Measurements from ENCODE around the gene NTSR1. TPM values are rescaled to one million over a fixed set of nuclear protein-coding genes. Genes with fewer than 3 reads are reported as not detected.

NTSR1 gene
- polyA plus RNA-seq, 1 donor from 2014 or later: 0.05 TPM

GRCh38 chr20:62742979-62743776 is 34.5 kb downstream of the NTSR1 start:
- no peaks in the 10 kb centered on the region for H3K9me3 ChIP-seq (ENCODE audit: low read length)
- H3K79me2 ChIP-seq (replicated peaks; ENCODE audit: insufficient read depth, low read length): no peaks in the 10 kb centered on the region
- H4K20me1 ChIP-seq (ENCODE audit: insufficient read depth): no peaks in the 10 kb centered on the region
- H3K36me3 ChIP-seq (ENCODE audit: insufficient read depth, low read length): no peaks in the 10 kb centered on the region
- no peak overlapping the region for H3K27ac ChIP-seq (ENCODE audit: low read length)
- no peaks in the 10 kb centered on the region for H3F3A ChIP-seq (ENCODE audit: insufficient read depth, low read length, poor library complexity, severe bottlenecking)
- H3K4me3 ChIP-seq (ENCODE audit: low read length): no peak overlapping the region
- H3K27me3 ChIP-seq (ENCODE audit: insufficient read depth, low read depth, low read length): no peaks in the 10 kb centered on the region
- TF ChIP-seq TAF1 (IDR thresholded peaks at IDR 0.05; ENCODE audit: low read depth) (no peak), SMC3 (conservative IDR thresholded peaks at IDR 0.05; ENCODE audit: poor library complexity) (no peak), EZH2 (IDR thresholded peaks at IDR 0.05; ENCODE audit: borderline replicate concordance, insufficient read depth, low read length, poor library complexity, severe bottlenecking) (no peak), EP300 (conservative IDR thresholded peaks at IDR 0.05; ENCODE audit: poor library complexity, severe bottlenecking) (no peak), CTCF (IDR thresholded peaks at IDR 0.05; ENCODE audit: poor library complexity, severe bottlenecking) (no peak), MXI1 (conservative IDR thresholded peaks at IDR 0.05; ENCODE audit: poor library complexity, severe bottlenecking) (no peak), RAD21 (conservative IDR thresholded peaks at IDR 0.05) (no peak), POLR2AphosphoS5 (IDR thresholded peaks at IDR 0.05) (no peak)
- TF ChIP-seq, protein P1, sequence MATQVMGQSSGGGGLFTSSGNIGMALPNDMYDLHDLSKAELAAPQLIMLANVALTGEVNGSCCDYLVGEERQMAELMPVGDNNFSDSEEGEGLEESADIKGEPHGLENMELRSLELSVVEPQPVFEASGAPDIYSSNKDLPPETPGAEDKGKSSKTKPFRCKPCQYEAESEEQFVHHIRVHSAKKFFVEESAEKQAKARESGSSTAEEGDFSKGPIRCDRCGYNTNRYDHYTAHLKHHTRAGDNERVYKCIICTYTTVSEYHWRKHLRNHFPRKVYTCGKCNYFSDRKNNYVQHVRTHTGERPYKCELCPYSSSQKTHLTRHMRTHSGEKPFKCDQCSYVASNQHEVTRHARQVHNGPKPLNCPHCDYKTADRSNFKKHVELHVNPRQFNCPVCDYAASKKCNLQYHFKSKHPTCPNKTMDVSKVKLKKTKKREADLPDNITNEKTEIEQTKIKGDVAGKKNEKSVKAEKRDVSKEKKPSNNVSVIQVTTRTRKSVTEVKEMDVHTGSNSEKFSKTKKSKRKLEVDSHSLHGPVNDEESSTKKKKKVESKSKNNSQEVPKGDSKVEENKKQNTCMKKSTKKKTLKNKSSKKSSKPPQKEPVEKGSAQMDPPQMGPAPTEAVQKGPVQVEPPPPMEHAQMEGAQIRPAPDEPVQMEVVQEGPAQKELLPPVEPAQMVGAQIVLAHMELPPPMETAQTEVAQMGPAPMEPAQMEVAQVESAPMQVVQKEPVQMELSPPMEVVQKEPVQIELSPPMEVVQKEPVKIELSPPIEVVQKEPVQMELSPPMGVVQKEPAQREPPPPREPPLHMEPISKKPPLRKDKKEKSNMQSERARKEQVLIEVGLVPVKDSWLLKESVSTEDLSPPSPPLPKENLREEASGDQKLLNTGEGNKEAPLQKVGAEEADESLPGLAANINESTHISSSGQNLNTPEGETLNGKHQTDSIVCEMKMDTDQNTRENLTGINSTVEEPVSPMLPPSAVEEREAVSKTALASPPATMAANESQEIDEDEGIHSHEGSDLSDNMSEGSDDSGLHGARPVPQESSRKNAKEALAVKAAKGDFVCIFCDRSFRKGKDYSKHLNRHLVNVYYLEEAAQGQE (IDR thresholded peaks at IDR 0.05; ENCODE audit: borderline replicate concordance): no peak
- H3K9me2 ChIP-seq (ENCODE audit: insufficient read depth, low read length): no peaks in the 10 kb centered on the region
- H3K9ac ChIP-seq (ENCODE audit: low read length): no peak overlapping the region
- H2AFZ ChIP-seq (ENCODE audit: low read depth, low read length): no peak overlapping the region
- H3K4me2 ChIP-seq (ENCODE audit: low read length): no peak overlapping the region

DNA sequence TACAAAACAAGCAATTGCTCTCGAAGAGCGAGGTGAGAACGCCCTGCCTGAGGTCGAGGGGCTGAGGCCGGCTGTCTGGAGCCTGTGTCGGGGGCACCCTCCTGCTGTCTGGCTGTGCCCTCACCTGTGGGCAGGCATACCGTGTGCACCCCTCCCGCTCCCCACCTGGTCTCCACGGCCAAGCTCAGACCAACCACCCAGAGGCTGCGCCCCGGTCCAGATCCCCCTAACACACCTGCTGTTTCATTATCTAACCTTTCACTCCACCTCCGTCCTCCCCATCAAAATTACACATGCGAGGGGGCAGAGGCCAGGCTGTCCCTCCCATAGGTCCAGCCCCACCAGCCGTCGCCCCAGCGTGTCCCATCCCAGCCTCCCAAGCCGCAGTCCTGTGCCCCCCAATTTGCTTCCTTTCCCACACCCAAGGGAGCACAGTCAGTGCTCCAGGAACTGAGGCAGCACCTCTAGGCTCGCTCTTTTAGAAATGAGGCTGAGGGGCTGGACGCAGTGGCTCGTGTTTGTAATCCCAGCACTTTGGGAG is 35.2 kb downstream of the NTSR1 start:
- no peaks in the 10 kb centered on the region for H3K36me3 ChIP-seq (ENCODE audit: insufficient read depth, low read length)
- H3K4me3 ChIP-seq (ENCODE audit: low read length): no peak overlapping the region
- no peak overlapping the region for H3K4me2 ChIP-seq (ENCODE audit: low read length)
- no peak overlapping the region for H2AFZ ChIP-seq (ENCODE audit: low read depth, low read length)
- H4K20me1 ChIP-seq (ENCODE audit: insufficient read depth): no peaks in the 10 kb centered on the region
- H3K27ac ChIP-seq (ENCODE audit: low read length): no peak overlapping the region
- TF ChIP-seq EZH2 (IDR thresholded peaks at IDR 0.05; ENCODE audit: borderline replicate concordance, insufficient read depth, low read length, poor library complexity, severe bottlenecking) (no peak), MXI1 (conservative IDR thresholded peaks at IDR 0.05; ENCODE audit: poor library complexity, severe bottlenecking) (no peak), RAD21 (conservative IDR thresholded peaks at IDR 0.05) (no peak), EP300 (conservative IDR thresholded peaks at IDR 0.05; ENCODE audit: poor library complexity, severe bottlenecking) (no peak), SMC3 (conservative IDR thresholded peaks at IDR 0.05; ENCODE audit: poor library complexity) (no peak), CTCF (IDR thresholded peaks at IDR 0.05; ENCODE audit: poor library complexity, severe bottlenecking) (no peak), TAF1 (IDR thresholded peaks at IDR 0.05; ENCODE audit: low read depth) (no peak), POLR2AphosphoS5 (IDR thresholded peaks at IDR 0.05) (no peak)
- TF ChIP-seq, protein P1 (IDR thresholded peaks at IDR 0.05; ENCODE audit: borderline replicate concordance): no peak
- no peaks in the 10 kb centered on the region for H3K9me2 ChIP-seq (ENCODE audit: insufficient read depth, low read length)
- no peaks in the 10 kb centered on the region for H3K27me3 ChIP-seq (ENCODE audit: insufficient read depth, low read depth, low read length)
- H3F3A ChIP-seq (ENCODE audit: insufficient read depth, low read length, poor library complexity, severe bottlenecking): no peaks in the 10 kb centered on the region
- no peaks in the 10 kb centered on the region for H3K9me3 ChIP-seq (ENCODE audit: low read length)
- H3K9ac ChIP-seq (ENCODE audit: low read length): no peak overlapping the region
- H3K79me2 ChIP-seq (replicated peaks; ENCODE audit: insufficient read depth, low read length): no peaks in the 10 kb centered on the region

Measured in neural cell (in vitro differentiated cells).